ENCODE results near the gene DNAH6.
"Not testable (repeated sequence)": the region's sequence is repeated elsewhere in the genome, so short reads cannot be mapped to it uniquely, and the experiment has no call there.

Gene DNAH6

GRCh38 chr2:84516234-84516986 lies at the start of gene DNAH6:
Gene DNAH6 (plus strand): TSS chr2:84516498. CDS start chr2:84517827, 1,329 bp downstream.
- WGBS (ENCODE audit: insufficient coverage, insufficient read length) = no CpG with 5 or more reads among the region's 31 CpGs
- peak within 1 kb of the TSS; percentile 7; the same call in 1 of the 2 replicates for H3K4me3 ChIP-seq (ENCODE audit: low read length)
- DNase-seq (ENCODE audit: low read depth, low spot score) = peak; percentile 90

GRCh38 chr2:84467389-84467788 lies 48.9 kb upstream of the DNAH6 start:
- Histone ChIP-seq H3K9me3 (ENCODE audit: control insufficient read depth, insufficient read depth, low read length) (no peaks in the 10 kb centered on the region; the same call in 1 of the 2 replicates), H3K4me1 (ENCODE audit: control insufficient read depth, insufficient read depth, low read length) (no peaks in the 10 kb centered on the region), H3K27me3 (ENCODE audit: control insufficient read depth, insufficient read depth, low read length) (no peaks in the 10 kb centered on the region), H3K27ac (ENCODE audit: low read length) (no peak overlapping the region), H3K4me3 (ENCODE audit: low read length) (no peak overlapping the region), H3K36me3 (ENCODE audit: control insufficient read depth, insufficient read depth, low read length) (no peaks in the 10 kb centered on the region)
- WGBS (ENCODE audit: insufficient coverage, insufficient read length) = no CpG with 5 or more reads among the region's 1 CpG
- no peak for DNase-seq (ENCODE audit: low read depth, low spot score)

More at GRCh38 chr2:84516234-84516986, at the start of gene DNAH6:
- no peaks in the 10 kb centered on the region for H3K4me1 ChIP-seq (ENCODE audit: control insufficient read depth, insufficient read depth, low read length)
- H3K27ac ChIP-seq (ENCODE audit: low read length) = no peak within 1 kb of the TSS
- H3K9me3 ChIP-seq (ENCODE audit: control insufficient read depth, insufficient read depth, low read length) = no peaks in the 10 kb centered on the region
- no peaks in the 10 kb centered on the region for H3K27me3 ChIP-seq (ENCODE audit: control insufficient read depth, insufficient read depth, low read length)
- H3K36me3 ChIP-seq (ENCODE audit: control insufficient read depth, insufficient read depth, low read length) = no peaks in the 10 kb centered on the region

GRCh38 chr2:84472423-84472822 lies 43.9 kb upstream of the DNAH6 start:
- not testable (repeated sequence) for H3K9me3 ChIP-seq (ENCODE audit: control insufficient read depth, insufficient read depth, low read length); DNase-seq (ENCODE audit: low read depth, low spot score); H3K27me3 ChIP-seq (ENCODE audit: control insufficient read depth, insufficient read depth, low read length); H3K27ac ChIP-seq (ENCODE audit: low read length); H3K4me3 ChIP-seq (ENCODE audit: low read length); H3K4me1 ChIP-seq (ENCODE audit: control insufficient read depth, insufficient read depth, low read length); H3K36me3 ChIP-seq (ENCODE audit: control insufficient read depth, insufficient read depth, low read length)
- no CpG with 5 or more reads among the region's 2 CpGs for WGBS (ENCODE audit: insufficient coverage, insufficient read length)

- Histone ChIP-seq H3K4me1 (ENCODE audit: control insufficient read depth, insufficient read depth, low read length) (no peaks in the 10 kb centered on the region), H3K9me3 (ENCODE audit: control insufficient read depth, insufficient read depth, low read length) (no peaks in the 10 kb centered on the region; the same call in 1 of the 2 replicates), H3K27me3 (ENCODE audit: control insufficient read depth, insufficient read depth, low read length) (no peaks in the 10 kb centered on the region), H3K4me3 (ENCODE audit: low read length) (no peak overlapping the region), H3K27ac (ENCODE audit: low read length) (no peak overlapping the region), H3K36me3 (ENCODE audit: control insufficient read depth, insufficient read depth, low read length) (no peaks in the 10 kb centered on the region)
- no CpG with 5 or more reads among the region's 6 CpGs for WGBS (ENCODE audit: insufficient coverage, insufficient read length)
- no peak for DNase-seq (ENCODE audit: low read depth, low spot score)
Observed at GRCh38 chr2:84472856-84473565, 43.3 kb upstream of the DNAH6 start.

GRCh38 chr2:84474176-84474575 lies 42.1 kb upstream of the DNAH6 start:
- H3K27ac ChIP-seq (ENCODE audit: low read length) = no peak overlapping the region
- DNase-seq (ENCODE audit: low read depth, low spot score) = no peak
- no peaks in the 10 kb centered on the region for H3K36me3 ChIP-seq (ENCODE audit: control insufficient read depth, insufficient read depth, low read length)
- H3K4me1 ChIP-seq (ENCODE audit: control insufficient read depth, insufficient read depth, low read length) = no peaks in the 10 kb centered on the region
- H3K9me3 ChIP-seq (ENCODE audit: control insufficient read depth, insufficient read depth, low read length) = no peaks in the 10 kb centered on the region; the same call in 1 of the 2 replicates
- H3K4me3 ChIP-seq (ENCODE audit: low read length) = no peak overlapping the region
- no peaks in the 10 kb centered on the region for H3K27me3 ChIP-seq (ENCODE audit: control insufficient read depth, insufficient read depth, low read length)
- no CpG with 5 or more reads among the region's 4 CpGs for WGBS (ENCODE audit: insufficient coverage, insufficient read length)

- no peak for DNase-seq (ENCODE audit: low read depth, low spot score)
- no peak overlapping the region for H3K27ac ChIP-seq (ENCODE audit: low read length)
- no CpG with 5 or more reads among the region's 1 CpG for WGBS (ENCODE audit: insufficient coverage, insufficient read length)
- H3K9me3 ChIP-seq (ENCODE audit: control insufficient read depth, insufficient read depth, low read length) = no peaks in the 10 kb centered on the region; the same call in 1 of the 2 replicates
- H3K4me1 ChIP-seq (ENCODE audit: control insufficient read depth, insufficient read depth, low read length) = no peaks in the 10 kb centered on the region
- no peak overlapping the region for H3K4me3 ChIP-seq (ENCODE audit: low read length)
- no peaks in the 10 kb centered on the region for H3K27me3 ChIP-seq (ENCODE audit: control insufficient read depth, insufficient read depth, low read length)
- H3K36me3 ChIP-seq (ENCODE audit: control insufficient read depth, insufficient read depth, low read length) = no peaks in the 10 kb centered on the region
Observed at GRCh38 chr2:84477886-84478285, 38.4 kb upstream of the DNAH6 start.

- H3K9me3 ChIP-seq (ENCODE audit: control insufficient read depth, insufficient read depth, low read length) = no peaks in the 10 kb centered on the region; the same call in 1 of the 2 replicates
- no peaks in the 10 kb centered on the region for H3K4me1 ChIP-seq (ENCODE audit: control insufficient read depth, insufficient read depth, low read length)
- no peak overlapping the region for H3K4me3 ChIP-seq (ENCODE audit: low read length)
- no peaks in the 10 kb centered on the region for H3K27me3 ChIP-seq (ENCODE audit: control insufficient read depth, insufficient read depth, low read length)
- no CpG with 5 or more reads among the region's 3 CpGs for WGBS (ENCODE audit: insufficient coverage, insufficient read length)
- H3K27ac ChIP-seq (ENCODE audit: low read length) = no peak overlapping the region
- DNase-seq (ENCODE audit: low read depth, low spot score) = no peak
- H3K36me3 ChIP-seq (ENCODE audit: control insufficient read depth, insufficient read depth, low read length) = no peaks in the 10 kb centered on the region
Observed at GRCh38 chr2:84478867-84479266, 37.4 kb upstream of the DNAH6 start.

GRCh38 chr2:84481702-84482101 lies 34.6 kb upstream of the DNAH6 start:
- no peaks in the 10 kb centered on the region; the same call in 1 of the 2 replicates for H3K9me3 ChIP-seq (ENCODE audit: control insufficient read depth, insufficient read depth, low read length)
- no peak overlapping the region for H3K4me3 ChIP-seq (ENCODE audit: low read length)
- no CpG with 5 or more reads among the region's 5 CpGs for WGBS (ENCODE audit: insufficient coverage, insufficient read length)
- H3K27me3 ChIP-seq (ENCODE audit: control insufficient read depth, insufficient read depth, low read length) = no peaks in the 10 kb centered on the region
- no peak for DNase-seq (ENCODE audit: low read depth, low spot score)
- H3K36me3 ChIP-seq (ENCODE audit: control insufficient read depth, insufficient read depth, low read length) = no peaks in the 10 kb centered on the region
- H3K4me1 ChIP-seq (ENCODE audit: control insufficient read depth, insufficient read depth, low read length) = no peaks in the 10 kb centered on the region
- H3K27ac ChIP-seq (ENCODE audit: low read length) = no peak overlapping the region

GRCh38 chr2:84482603-84483002 lies 33.7 kb upstream of the DNAH6 start:
- no peaks in the 10 kb centered on the region for H3K27me3 ChIP-seq (ENCODE audit: control insufficient read depth, insufficient read depth, low read length)
- no peaks in the 10 kb centered on the region for H3K36me3 ChIP-seq (ENCODE audit: control insufficient read depth, insufficient read depth, low read length)
- no peaks in the 10 kb centered on the region for H3K4me1 ChIP-seq (ENCODE audit: control insufficient read depth, insufficient read depth, low read length)
- H3K9me3 ChIP-seq (ENCODE audit: control insufficient read depth, insufficient read depth, low read length) = no peaks in the 10 kb centered on the region
- H3K4me3 ChIP-seq (ENCODE audit: low read length) = no peak overlapping the region
- H3K27ac ChIP-seq (ENCODE audit: low read length) = no peak overlapping the region
- DNase-seq (ENCODE audit: low read depth, low spot score) = no peak
- no CpG with 5 or more reads among the region's 3 CpGs for WGBS (ENCODE audit: insufficient coverage, insufficient read length)

GRCh38 chr2:84483320-84483719 lies 33.0 kb upstream of the DNAH6 start:
- Histone ChIP-seq H3K27ac (ENCODE audit: low read length) (no peak overlapping the region), H3K4me1 (ENCODE audit: control insufficient read depth, insufficient read depth, low read length) (no peaks in the 10 kb centered on the region), H3K4me3 (ENCODE audit: low read length) (no peak overlapping the region), H3K36me3 (ENCODE audit: control insufficient read depth, insufficient read depth, low read length) (no peaks in the 10 kb centered on the region), H3K27me3 (ENCODE audit: control insufficient read depth, insufficient read depth, low read length) (no peaks in the 10 kb centered on the region), H3K9me3 (ENCODE audit: control insufficient read depth, insufficient read depth, low read length) (no peaks in the 10 kb centered on the region)
- no peak for DNase-seq (ENCODE audit: low read depth, low spot score)
- no CpG with 5 or more reads among the region's 1 CpG for WGBS (ENCODE audit: insufficient coverage, insufficient read length)

Data from iPS DF 6.9 (cell line).